GM19455 (cell line): ENCODE results near the gene GNG12.

Source experiments
- ATAC-seq: cut with Tn5 transposase; IDR thresholded peaks from one replicate; pipeline ENCODE4 v1.9.1; 2021; ENCODE audit not compliant: unreplicated experiment

The GNG12 gene

DNA sequence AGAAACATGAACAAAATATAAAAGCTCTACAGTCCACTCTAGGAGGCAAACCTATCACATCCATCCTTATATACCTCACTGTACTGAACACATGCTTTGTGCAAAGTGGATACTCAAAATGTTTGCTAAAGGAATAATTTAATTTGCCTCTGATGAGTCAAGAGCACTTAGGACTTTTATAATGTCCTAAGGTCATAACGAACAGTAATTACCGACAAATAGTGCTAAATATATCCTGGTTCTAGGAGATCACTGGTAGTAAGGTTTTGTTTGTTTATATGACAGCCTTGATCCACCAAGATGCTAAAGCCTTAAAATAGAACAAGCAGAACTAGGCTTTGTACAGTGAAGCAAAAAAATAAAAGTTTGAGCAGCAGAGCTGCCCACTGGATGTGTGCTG is 77.6 kb downstream of the GNG12 start:
- no peak for ATAC-seq

DNA sequence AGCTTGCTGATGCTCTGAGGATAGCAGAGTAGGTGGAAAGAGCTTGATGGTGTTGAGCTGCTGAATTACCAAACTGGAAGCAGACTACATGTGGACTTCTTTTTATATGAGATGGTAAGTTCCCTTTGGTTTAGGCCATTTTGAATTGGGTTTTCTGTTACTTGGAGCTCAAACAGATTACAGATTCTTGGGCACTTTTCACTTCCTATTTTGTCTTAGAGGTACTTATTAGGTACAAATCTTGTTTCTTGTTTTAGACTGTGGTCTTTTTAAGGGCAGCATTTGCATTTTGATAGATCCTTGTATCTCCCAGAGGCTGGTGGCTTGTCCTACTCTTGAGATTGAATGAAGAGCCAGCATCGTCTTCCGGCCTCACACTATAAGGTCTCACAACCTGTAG is 78.1 kb downstream of the GNG12 start:
- ATAC-seq, result no peak

DNA sequence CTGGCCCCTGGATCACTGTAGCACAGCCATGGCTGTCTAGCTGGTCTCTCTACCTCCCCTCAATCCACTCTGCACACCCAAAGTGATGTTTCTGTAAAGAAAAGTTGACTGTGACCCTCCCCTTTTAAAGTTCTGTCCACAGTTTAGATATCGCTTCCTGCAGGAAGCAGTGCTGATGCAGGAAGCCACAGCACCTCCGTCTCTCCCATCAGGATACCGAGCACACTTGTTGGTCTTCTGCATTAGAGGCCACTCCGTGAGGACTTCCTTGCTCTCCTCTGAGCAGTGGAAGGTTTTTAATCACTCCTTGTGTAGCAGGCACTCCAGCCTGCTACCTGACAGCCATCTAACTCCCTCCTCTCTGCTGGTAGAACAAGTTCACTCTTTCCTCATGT is 78.7 kb downstream of the GNG12 start:
- ATAC-seq, result no peak

DNA sequence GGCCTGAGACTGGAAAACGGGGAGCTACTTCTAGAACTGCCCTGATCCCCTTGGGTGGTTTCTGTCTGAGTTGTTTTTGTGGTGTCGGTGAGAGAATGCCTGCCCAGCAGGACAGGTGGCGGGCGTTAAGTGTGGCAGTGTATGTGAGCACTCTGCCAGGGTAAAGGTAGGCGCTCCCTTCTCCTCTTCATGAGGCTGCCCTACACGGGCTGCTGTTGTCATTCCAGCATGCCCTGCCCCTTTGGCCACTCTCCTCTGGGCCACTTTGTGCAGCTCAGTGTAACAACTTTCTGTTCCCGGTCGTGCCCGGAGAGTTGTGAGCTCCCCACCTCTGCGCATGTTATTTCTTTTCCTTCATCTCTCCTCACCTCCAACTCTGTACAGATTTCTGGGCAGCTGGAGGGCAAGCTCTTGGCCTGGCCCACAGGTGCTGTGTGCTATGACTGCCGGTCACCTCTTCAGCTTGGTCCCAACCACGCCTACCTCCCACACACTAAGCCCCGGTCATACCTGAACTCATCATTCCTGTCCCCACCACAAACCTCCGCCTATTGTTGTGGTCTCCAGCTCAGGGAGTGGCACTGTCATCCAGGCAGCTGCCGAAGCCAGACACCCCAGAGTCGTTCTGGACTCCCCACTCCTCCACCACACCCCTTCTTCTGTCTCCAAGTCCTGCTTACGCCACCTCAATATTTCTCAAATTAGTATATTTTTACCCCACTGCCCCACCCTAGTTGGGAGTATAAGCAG is 79.3 kb downstream of the GNG12 start:
- ATAC-seq, result no peak

DNA sequence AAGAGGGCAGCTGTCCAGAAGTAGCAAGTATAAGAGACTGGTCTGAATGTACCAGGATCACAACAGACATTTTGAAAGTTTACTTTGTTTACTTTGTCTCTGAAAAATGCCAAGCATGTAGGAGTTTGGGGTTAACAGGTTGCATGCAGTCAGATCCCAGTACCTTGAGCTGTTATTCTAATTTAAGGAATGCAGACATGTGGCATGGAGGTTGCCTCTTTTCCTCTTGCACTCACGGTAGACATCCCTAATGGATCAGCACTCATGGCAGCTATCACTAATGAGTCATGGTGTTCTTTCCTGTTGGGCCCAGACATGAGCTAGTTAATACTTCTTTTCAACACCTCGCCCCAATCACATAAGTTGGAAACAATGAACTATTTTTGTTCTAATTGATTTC is 81.0 kb downstream of the GNG12 start:
- ATAC-seq, result no peak

DNA sequence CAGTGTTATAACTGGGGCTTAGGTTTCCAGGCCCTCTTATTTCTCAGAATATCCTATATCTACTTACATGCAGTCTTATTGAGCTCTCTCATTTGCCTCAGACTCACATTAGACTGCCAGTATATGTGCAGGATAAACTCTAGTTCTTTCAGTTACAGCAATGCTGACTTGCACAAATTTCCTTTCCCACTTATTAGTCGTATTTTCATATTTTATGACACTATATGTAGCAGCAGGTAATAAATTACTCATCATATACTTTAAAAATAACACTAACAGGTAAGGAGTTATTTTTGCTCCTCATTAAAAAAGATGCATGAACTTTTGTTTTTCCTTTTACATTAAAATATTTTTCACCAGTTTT is 82.6 kb downstream of the GNG12 start:
- no peak for ATAC-seq

DNA sequence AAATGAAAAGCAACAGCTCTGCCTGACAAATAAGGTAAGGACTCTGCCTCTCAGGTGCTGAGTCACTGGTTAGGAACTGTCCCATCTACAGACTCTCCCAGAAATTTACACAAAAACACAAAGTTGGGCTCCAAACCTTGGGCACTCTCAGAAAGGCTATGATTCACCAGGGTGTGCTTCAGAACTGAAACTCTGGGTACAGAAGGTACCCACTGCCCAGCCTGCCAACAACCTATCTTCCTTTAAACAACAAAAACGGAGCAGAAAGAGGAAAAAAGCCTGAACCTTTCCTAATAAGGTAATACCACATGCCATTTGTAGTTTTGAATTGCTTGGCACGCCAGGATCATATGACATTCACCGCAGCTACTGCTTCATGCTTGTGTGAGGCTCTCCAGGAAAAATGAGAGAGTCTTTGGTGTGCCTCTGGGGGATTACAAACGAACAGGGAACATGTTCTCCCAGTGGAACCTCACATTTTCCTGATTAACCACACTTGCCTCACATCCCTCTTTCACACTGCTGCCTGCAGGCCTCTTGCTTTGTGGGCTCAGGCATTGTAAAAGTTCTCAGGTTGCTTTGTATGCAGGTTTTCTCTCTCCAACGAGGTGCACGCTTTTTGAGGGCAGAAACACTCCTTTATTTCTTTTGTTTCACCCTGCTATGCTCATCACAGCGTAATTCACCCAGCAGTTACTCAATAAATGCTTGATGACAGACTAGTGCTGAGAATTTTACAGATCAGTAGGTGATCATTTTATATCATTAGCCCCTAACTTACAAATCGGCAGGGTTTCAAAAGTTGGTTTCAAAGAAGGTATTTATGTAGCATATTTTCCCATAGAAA is 83.2 kb downstream of the GNG12 start:
- ATAC-seq, result no peak

DNA sequence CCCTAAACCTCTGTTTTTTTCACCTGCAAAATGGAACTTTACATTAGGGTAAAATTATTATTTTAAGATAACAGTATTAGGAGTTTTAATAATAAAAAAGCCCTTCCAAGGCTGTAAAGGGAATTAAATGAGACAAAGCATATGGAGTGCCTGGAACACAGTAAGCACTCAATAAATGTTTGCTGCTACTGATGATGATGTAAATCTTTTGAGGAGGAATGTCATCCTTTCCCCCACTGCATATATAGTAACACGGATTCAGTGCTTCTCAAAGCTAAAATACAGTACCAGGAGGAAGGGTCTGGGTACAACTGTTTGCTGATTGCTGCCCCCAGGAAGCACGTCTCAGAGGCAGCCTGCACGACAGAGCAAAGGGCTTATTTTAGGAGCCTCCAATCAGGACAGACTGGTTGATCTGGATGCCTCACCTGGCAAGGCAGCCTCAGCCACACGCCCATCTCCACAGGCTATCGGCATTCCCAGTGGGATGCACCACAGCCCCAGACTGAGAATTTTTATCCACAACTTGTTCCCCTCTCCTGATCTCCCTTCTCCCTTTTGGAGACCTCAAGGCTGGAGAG is 83.9 kb downstream of the GNG12 start:
- no peak for ATAC-seq

DNA sequence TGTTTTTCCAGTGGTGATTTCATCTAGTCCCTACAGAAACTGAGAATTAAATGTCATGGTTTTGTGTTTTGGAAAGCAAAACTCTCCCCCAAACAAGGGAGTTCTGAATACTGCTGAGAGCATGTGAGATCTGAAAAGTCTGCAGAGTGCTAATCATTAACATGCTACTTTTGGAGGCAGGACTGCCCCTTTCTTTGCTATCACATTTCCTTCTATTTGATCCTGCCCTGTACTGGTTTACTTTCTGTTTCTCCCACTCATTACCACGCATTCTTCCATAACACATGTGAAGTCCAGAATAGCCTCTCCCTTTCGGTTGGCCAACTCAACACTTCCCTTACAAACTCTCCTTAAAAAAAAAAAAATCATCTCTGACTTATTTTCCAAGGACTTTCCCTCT is 84.6 kb downstream of the GNG12 start:
- ATAC-seq, result peak; percentile 64

DNA sequence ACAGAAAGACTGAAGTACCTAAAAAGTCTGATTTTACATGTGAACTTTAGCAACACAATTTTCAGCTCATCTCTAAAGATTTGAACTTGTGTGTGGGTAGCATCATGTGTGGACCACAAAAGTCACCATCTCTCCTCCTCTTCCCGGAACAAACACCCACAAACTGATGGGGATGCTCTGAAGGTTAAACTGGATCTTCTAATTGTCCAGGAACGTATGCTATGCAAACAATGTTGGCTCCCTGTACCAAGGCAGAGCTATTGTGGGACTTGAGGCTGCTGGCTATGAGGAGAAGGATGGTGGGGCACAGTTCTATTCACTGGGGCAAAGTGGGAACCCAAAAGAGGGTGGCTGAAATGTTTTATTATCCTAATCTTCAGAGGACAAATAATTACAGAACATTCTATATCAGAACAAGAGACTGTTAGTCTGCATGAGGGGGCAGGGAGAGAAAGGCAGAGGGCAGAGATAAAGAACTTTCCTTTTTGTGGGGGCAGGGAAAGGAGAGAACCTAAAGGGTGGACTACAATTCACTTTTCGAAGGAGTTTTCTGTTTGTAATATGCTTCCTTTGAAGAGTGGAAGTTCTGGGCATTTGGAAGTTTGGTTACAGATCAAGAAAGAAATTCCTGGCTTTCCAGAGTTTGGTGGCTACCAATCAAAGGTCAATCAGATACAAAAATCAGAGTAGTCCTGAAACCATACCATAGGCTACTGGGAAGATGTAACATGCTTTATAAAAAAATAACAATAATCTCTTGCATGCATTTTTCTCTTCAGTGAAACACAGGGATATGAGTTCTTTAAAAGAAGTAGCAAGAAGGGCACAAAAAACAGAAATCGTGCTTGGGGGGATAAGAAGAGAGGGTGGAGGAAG is 85.4 kb downstream of the GNG12 start:
- no peak for ATAC-seq

DNA sequence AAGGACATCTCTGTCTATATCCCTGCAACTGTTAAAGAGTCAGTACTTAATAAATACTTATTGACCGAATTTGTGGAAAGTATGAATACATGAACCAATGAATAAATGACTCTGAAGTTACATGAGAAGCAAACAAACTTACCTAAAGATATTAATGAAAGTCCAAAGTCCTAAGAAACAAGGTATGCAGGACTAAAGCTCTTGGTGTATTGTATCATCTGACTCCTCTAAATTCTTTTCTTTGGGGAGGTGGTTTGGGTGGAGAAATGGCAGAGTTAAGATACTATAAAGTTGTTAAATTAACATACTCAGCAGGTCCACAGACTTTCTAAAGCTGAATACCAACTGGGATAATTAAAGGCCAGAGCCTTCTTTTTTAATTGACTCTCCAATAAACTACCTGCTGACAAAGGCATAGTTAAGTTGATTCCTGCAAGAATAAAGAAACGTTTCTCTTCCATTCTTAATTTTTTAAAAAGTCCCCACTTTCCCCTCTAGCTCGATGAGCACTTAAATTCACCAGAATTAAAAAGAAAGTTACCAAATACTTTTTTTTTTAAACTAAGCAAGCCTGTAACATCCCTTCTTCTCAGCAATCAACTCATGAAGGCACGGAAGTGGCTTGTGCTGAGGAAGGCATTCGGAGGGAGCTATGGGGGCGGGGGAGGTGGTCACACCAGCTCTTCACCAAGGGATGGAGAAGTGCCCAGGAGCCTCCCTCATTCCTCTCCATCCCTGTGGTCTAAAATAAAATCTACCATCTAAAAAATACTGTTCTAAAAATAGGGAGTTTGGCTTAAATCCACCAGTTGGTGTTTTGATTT is 87.2 kb downstream of the GNG12 start:
- no peak for ATAC-seq

DNA sequence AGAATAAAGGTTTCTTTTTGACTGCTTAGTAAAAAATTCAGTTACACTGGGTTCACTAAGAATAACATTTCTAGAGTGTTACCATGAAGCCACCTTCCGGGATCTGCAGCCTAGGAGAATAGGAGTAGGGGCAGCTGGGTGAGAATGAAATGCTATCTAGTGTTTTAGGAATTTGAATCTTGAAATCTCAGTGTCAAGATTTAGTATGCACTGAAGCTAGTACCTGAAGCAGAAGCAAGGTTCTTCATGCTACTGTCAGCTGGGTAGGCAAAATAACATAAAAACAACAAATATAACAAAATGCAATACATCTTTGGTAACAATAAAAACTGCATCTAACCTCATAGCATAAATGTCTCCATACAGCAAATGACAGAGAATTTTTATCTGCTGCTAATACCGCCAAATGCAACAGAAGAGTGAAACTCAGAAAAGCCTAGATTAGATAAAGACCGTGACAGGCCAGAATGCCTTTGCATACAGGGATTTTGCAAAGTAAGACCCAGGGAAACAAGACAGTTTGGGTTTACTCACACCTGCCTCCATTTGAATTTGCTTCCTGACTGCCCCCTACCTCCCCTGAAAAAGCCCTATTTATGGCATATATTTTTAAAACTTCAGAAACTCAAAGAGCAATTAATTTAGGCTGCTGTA is 90.1 kb downstream of the GNG12 start:
- no peak for ATAC-seq

DNA sequence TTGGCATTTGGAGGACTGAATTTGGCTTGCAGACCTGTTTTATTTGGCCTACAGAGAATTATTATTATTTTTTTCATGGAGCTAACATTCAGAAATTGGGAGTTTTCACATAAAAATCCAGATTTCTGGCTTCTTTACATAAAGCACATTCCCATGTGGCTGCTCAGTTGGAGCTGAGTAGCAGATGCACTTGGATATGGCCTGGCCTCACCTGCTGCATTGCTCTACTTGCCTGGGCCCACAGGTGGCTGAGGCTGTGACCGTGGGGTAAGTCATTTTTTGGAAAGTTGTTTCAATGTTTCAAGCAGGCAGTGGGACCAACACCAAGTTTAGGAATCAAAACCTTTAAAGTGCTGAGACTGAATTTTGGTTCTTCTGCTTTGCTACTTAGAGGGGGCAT is 91.5 kb downstream of the GNG12 start:
- ATAC-seq, result no peak

DNA sequence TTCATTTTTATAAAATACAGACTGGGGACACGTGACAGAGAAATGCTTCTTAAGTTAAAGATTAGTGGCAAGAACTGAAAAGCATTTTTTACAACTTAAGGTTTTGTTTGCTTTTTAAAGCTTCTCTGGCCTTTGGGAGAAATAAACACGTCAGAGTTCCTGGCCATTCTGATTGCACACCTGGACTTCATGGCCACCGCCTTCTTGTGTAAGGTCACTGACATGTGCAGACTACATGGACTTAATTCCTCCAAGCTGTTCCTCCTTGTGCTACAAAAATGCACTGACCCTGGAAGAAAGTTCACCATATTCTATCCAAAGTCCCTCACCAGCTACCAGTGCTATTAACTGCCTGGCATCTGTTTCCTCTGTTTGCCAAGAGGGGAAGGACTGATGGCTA is 92.1 kb downstream of the GNG12 start:
- no peak for ATAC-seq

DNA sequence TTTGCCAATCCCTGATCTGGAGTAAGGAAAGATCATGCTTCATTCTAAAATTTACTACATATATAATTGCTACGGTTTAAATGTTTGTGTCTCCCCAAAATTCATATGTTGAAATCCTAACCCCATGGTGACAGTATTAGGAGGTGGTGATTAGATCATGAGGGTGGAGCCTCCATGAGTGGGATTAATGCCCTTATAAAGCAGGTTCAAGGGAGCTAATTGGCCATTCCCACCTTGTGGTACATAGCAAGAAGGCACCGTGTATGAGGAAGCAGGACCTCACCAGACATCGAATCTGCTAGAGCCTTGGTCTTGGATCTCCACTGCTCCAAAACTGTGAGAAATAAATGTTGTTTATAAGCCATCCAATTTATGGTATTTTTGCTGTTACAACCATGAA is 92.7 kb downstream of the GNG12 start:
- no peak for ATAC-seq

DNA sequence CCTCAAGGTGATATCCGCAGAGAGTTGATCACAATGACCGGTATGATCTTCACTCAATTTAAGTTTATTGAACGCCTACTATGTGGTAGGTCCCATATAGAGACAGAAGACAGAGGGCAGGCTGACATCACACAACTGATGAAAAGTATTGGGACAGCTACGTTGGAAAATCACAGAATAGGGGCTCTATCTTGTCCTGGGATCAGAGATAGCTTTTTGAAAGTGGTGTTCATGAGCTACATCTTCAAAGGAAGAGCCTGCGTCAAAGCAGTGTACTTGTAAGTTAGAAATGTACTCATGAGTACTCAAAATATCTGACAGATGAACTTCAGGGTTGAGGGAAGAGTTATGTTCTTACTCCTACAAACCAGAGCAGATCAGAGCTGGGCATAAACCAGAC is 93.9 kb downstream of the GNG12 start:
- ATAC-seq, result no peak

DNA sequence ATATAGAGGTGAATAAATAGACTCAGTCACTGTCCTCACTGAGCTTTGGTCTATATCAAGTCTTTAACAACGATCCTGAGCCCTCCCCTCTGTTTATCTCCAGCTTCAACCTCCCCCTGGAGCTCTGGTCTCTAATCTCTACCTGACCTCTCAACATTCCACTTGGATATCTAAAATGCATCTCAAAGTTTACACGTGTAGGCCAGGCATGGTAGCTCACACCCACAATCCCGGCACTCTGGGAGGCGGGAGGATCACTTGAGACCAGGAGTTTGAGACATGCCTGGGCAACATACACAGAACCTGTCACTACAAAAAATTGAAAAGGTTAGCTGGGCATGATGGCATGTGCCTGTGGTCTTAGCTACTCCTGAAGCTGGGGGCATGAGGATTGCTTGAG is 94.9 kb downstream of the GNG12 start:
- no peak for ATAC-seq

DNA sequence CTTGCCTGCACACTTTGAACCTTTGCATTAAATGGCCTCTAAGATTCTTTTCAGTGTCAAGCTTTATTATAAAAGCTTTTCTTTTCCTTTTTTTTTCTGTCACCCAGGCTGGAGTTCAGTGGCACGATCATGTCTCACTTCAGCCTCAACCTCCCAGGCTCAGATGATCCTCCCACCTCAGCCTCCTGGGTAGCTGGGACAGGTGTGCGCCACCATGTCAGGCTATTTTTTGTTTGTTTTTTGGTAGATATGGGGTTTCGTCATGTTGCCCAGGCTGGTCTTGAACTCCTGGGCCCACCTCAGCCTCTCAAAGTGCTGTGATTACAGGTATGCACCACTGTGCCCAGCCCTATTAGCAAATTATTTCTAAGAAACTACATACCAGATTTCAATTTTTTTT is 95.4 kb downstream of the GNG12 start:
- ATAC-seq, result no peak

DNA sequence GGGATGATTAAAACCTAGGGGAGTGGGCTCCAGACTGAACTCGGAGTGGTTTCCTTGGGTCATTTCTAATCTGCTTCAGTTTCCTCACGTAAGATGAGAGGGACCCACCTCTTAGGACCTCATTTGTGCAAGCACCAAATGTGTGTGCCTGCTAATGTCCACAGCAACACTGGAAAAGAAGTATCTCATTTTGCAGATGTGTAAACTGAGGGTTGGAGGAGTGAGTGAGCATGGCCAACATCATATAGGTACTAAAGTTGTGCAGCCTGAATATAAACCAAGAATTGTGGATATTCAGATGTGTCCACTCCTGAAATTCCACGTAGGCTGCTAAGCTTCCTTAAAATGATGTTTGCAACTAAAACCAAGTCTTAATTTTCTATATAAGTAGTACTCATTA is 96.5 kb downstream of the GNG12 start:
- no peak for ATAC-seq
